Heart left ventricle (tissue), 13 donors: ENCODE results near the gene HRH4.

Source experiments
- CTCF ChIP-seq, 12 donors: fragments of 200-600 bp; sonication (generic) in 4 of 12; IDR thresholded peaks; one replicate each; pipeline versions ENCODE4 v1.5.0 to v1.8.0; 2018 to 2022; ENCODE audit warnings: antibody characterized with exemption in 12 of 12, mild to moderate bottlenecking in 5 of 12
- POLR2A ChIP-seq, 2 donors: fragments of 450-650 bp; IDR thresholded peaks; one replicate each; pipeline ENCODE4 v1.6.1; 2017; ENCODE audit warnings: antibody characterized with exemption in 2 of 2, mild to moderate bottlenecking in 2 of 2, moderate library complexity in 2 of 2
- donor health status: ischemic (EF 13 %, LVEDD 7.1; RV severe dilation, severe dysfunction).
- donor health status: DM: no; HTN: yes; CAD: no.
- donor health status: DM: no; HTN: no; CAD: no.
- donor health status: ischemic (EF 25% LVEDD 6.9; RV normal size, moderate dysfunction).
- donor health status: ischemic (EF 25% LVEDD 5.7; RV mildly dilated, moderate dysfunction).
- donor health status: ischemic (EF 35%, LVEDD 5.7; RV mildly dilated, moderate dysfunction).
- donor health status: nonischemic (EF 11% LVEDD 7.7; RV severe dilation, severe dysfunction).
- donor health status: DM: yes; HTN: yes; CAD: no.
- donor health status: PGD.
- donor health status: ischemic (EF 29% LVEDD 5.4; RV normal size, mild dysfunction).
- donor health status: nonischemic (EF 23%, LVEDD 6.1; RV moderate dilation, normal function).

GRCh38 chr18:24500217-24500616 is 39.8 kb downstream of the HRH4 start:
- no peak for TF ChIP-seq CTCF (IDR thresholded peaks at IDR 0.05)
- no peak for TF ChIP-seq POLR2A (IDR thresholded peaks at IDR 0.05)
